Heart left ventricle (tissue), 16 donors: ENCODE data around the gene IL24. TPM values are rescaled to one million over a fixed set of nuclear protein-coding genes. Genes with fewer than 3 reads are reported as not detected.
A peak's percentile ranks its signal among the peaks of the same experiment; 100 is the strongest.

Source experiments
- ATAC-seq, 4 donors: fragments of 200-7000 bp; cut with Tn5 transposase; one replicate each; pipeline ENCODE4 v1.9.1; 2020 to 2022; ENCODE audit warnings: moderate library complexity in 4 of 4, mild to moderate bottlenecking in 3 of 4, moderate number of reproducible peaks in 1 of 4
- DNase-seq, 5 donors: peaks; one replicate each; pipeline ENCODE4 v3.0.0-alpha.2; 2020
- H3K27ac ChIP-seq, 12 donors: fragments of 200-600 bp; sonication (generic) in 4 of 12; one replicate each; pipeline versions ENCODE4 v1.5.0 to v1.8.0; 2016 to 2022; ENCODE audit warnings: mild to moderate bottlenecking in 2 of 12
- H3K27me3 ChIP-seq, 9 donors: fragments of 200-600 bp; sonication (generic) in 2 of 9; one replicate each; pipeline versions ENCODE4 v1.5.1 to v1.8.0; 2016 to 2022; ENCODE audit warnings: mild to moderate bottlenecking in 3 of 9
- H3K36me3 ChIP-seq, 9 donors: fragments of 200-600 bp; sonication (generic) in 2 of 9; one replicate each; pipeline versions ENCODE4 v1.5.0 to v1.8.0; 2018 to 2022; ENCODE audit warnings: mild to moderate bottlenecking in 2 of 9
- H3K4me1 ChIP-seq, 12 donors: fragments of 200-600 bp; sonication (generic) in 4 of 12; one replicate each; pipeline versions ENCODE4 v1.5.0 to v1.8.0; 2016 to 2022; ENCODE audit warnings: mild to moderate bottlenecking in 3 of 12
- H3K4me3 ChIP-seq, 12 donors: fragments of 200-600 bp; sonication (generic) in 4 of 12; one replicate each; pipeline versions ENCODE4 v1.5.0 to v1.8.0; 2017 to 2022; ENCODE audit warnings: mild to moderate bottlenecking in 9 of 12, moderate library complexity in 4 of 12
- H3K9me3 ChIP-seq, 12 donors: fragments of 200-600 bp; sonication (generic) in 4 of 12; one replicate each; pipeline versions ENCODE4 v1.5.0 to v1.8.0; 2016 to 2022; ENCODE audit warnings: mild to moderate bottlenecking in 1 of 12
- POLR2A ChIP-seq, 2 donors: fragments of 450-650 bp; IDR thresholded peaks; one replicate each; pipeline ENCODE4 v1.6.1; 2017; ENCODE audit warnings: antibody characterized with exemption in 2 of 2, mild to moderate bottlenecking in 2 of 2, moderate library complexity in 2 of 2
- WGBS, 4 donors: extraction: QIAGEN DNeasy Blood & Tissue Kit in 2 of 4; methylation state at CpG; one replicate each; pipeline versions ENCODE4 v1.1.5 to v1.1.7; 2013 to 2018; 5-methylcytosine and 5-hydroxymethylcytosine counted together
- intact Hi-C, 10 donors: fragments of 100-400 bp; cut with DNase I; formaldehyde crosslinking; loops; one replicate each; pipeline versions ENCODE4 v1.11.1 to v1.14.2; 2022
- polyA plus RNA-seq, 2 donors: library from polyadenylated mRNA; stranded (reverse); fragments of 200-250 nt; gene quantifications; one replicate each; pipeline ENCODE4 v1.2.3, GENCODE V29; 2013
- total RNA-seq, 9 donors: library from RNA; depleted of rRNA in 2 of 9; stranded (reverse); fragments of >200 nt in 2 of 9; fragmentation: NEBNext Ultra II Directional in 3 of 9; extraction: Animal tissue kit (Norgen Biotek cat#: 25700) in 3 of 9; gene quantifications; one replicate each; pipeline versions ENCODE4 v1.1.0 to v1.2.4, GENCODE V29; 2016 to 2023
- TF ChIP-seq, protein P1 (sequence below), 12 donors: fragments of 200-600 bp; sonication (generic) in 4 of 12; IDR thresholded peaks; one replicate each; pipeline versions ENCODE4 v1.5.0 to v1.8.0; 2018 to 2022; ENCODE audit warnings: antibody characterized with exemption in 12 of 12, mild to moderate bottlenecking in 5 of 12
- donor health status: ischemic (EF 13 %, LVEDD 7.1; RV severe dilation, severe dysfunction).
- donor health status: healthy with polysubstance abuse.
- donor health status: DM: no; HTN: yes; CAD: no.
- donor health status: DM: no; HTN: no; CAD: no.
- donor health status: ischemic (EF 25% LVEDD 6.9; RV normal size, moderate dysfunction).
- donor health status: ischemic (EF 25% LVEDD 5.7; RV mildly dilated, moderate dysfunction).
- donor health status: healthy.
- donor health status: DM: yes; HTN: yes; CAD: no.
- donor health status: ischemic (EF 35%, LVEDD 5.7; RV mildly dilated, moderate dysfunction).
- donor health status: nonischemic (EF 11% LVEDD 7.7; RV severe dilation, severe dysfunction).
- donor health status: DM: yes; HTN: yes; CAD: no.
- donor health status: PGD.
- donor health status: ischemic (EF 29% LVEDD 5.4; RV normal size, mild dysfunction).
- donor health status: nonischemic (EF 23%, LVEDD 6.1; RV moderate dilation, normal function).

The IL24 gene
- total and polyA plus RNA-seq, 11 donors: 1.6 TPM; not detected in 10

DNA sequence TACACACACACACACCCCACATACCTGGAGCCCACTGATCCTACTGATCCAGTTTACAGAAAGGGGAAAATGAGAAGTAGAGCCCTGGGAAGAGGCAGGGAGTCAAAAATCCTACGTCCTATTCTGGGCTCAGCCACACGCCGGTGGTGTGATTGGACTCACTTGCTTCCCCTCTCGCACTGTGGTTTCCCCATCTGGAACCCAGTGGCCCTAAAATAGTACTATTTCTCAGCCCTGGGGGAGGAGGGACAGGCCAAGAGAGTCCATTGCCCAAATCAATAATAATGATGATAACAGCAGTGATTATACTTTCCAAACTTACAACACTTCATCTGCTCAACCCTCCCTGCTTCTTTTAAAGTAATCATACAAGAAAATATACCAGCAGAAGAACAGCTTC, 52.0 kb downstream of the IL24 start:
- no peak for DNase-seq

GRCh38 chr1:206949641-206950040, 52.4 kb downstream of the IL24 start:
- 89 to 94% (median 90%) methylated on average over 5 of the region's 5 CpGs for WGBS, 4 donors
- ATAC-seq (no peak), DNase-seq (no peak)
- Histone ChIP-seq H3K9me3 (peaks cover 0 to 6% (median 0%) of the 10 kb centered on the region in 12 donors), H3K27me3 (peaks cover 0 to 29% (median 6%) of the 10 kb centered on the region in 9 donors), H3K27ac (no peak overlapping the region), H3K4me3 (no peak overlapping the region), H3K4me1 (no peaks in the 10 kb centered on the region), H3K36me3 (no peaks in the 10 kb centered on the region)
- no peak for TF ChIP-seq POLR2A (IDR thresholded peaks at IDR 0.05)
- TF ChIP-seq, protein P1, sequence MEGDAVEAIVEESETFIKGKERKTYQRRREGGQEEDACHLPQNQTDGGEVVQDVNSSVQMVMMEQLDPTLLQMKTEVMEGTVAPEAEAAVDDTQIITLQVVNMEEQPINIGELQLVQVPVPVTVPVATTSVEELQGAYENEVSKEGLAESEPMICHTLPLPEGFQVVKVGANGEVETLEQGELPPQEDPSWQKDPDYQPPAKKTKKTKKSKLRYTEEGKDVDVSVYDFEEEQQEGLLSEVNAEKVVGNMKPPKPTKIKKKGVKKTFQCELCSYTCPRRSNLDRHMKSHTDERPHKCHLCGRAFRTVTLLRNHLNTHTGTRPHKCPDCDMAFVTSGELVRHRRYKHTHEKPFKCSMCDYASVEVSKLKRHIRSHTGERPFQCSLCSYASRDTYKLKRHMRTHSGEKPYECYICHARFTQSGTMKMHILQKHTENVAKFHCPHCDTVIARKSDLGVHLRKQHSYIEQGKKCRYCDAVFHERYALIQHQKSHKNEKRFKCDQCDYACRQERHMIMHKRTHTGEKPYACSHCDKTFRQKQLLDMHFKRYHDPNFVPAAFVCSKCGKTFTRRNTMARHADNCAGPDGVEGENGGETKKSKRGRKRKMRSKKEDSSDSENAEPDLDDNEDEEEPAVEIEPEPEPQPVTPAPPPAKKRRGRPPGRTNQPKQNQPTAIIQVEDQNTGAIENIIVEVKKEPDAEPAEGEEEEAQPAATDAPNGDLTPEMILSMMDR (IDR thresholded peaks at IDR 0.05): no peak
- intact Hi-C loops: no loop called here

More for the DNA sequence above, 52.0 kb downstream of the IL24 start:
- H3K36me3 ChIP-seq: no peaks in the 10 kb centered on the region
- ATAC-seq: peak in 1 of 4 donors; percentile 48
- no peak for TF ChIP-seq POLR2A (IDR thresholded peaks at IDR 0.05)
- TF ChIP-seq, protein P1 (IDR thresholded peaks at IDR 0.05): no peak
- H3K27ac ChIP-seq: no peak overlapping the region
- no peak overlapping the region for H3K4me3 ChIP-seq
- no peaks in the 10 kb centered on the region for H3K4me1 ChIP-seq
- H3K27me3 ChIP-seq: peaks cover 0 to 29% (median 6%) of the 10 kb centered on the region in 9 donors
- WGBS, 4 donors: 82 to 93% (median 84%) methylated on average over 4 of the region's 4 CpGs
- intact Hi-C loops: no loop called here
- H3K9me3 ChIP-seq: peaks cover 0 to 6% (median 0%) of the 10 kb centered on the region in 12 donors

GRCh38 chr1:206951318-206952100, 54.3 kb downstream of the IL24 start:
- no peak overlapping the region for H3K4me3 ChIP-seq
- no peaks in the 10 kb centered on the region for H3K4me1 ChIP-seq
- intact Hi-C loops: no loop called here
- no peak for ATAC-seq
- peaks cover 0 to 16% (median 0%) of the 10 kb centered on the region in 9 donors for H3K27me3 ChIP-seq
- no peaks in the 10 kb centered on the region for H3K36me3 ChIP-seq
- H3K27ac ChIP-seq: no peak overlapping the region
- no peak for DNase-seq
- peaks cover 0 to 6% (median 0%) of the 10 kb centered on the region in 12 donors for H3K9me3 ChIP-seq
- no peak for TF ChIP-seq POLR2A (IDR thresholded peaks at IDR 0.05)
- TF ChIP-seq, protein P1 (IDR thresholded peaks at IDR 0.05): no peak
- WGBS, 4 donors: 82 to 88% (median 86%) methylated on average over 4 of the region's 4 CpGs

- 56 to 71% (median 66%) methylated on average over 4 of the region's 4 CpGs for WGBS, 4 donors
- Histone ChIP-seq H3K27me3 (peaks cover 0 to 9% (median 0%) of the 10 kb centered on the region in 9 donors), H3K27ac (no peak overlapping the region), H3K9me3 (peaks cover 0 to 6% (median 0%) of the 10 kb centered on the region in 12 donors), H3K4me3 (no peak overlapping the region), H3K36me3 (no peaks in the 10 kb centered on the region), H3K4me1 (no peaks in the 10 kb centered on the region)
- DNase-seq (no peak), ATAC-seq (no peak)
- TF ChIP-seq, protein P1 (IDR thresholded peaks at IDR 0.05): no peak
- TF ChIP-seq POLR2A (IDR thresholded peaks at IDR 0.05): no peak
- intact Hi-C loops: no loop called here
Observed at GRCh38 chr1:206952171-206952570, 54.9 kb downstream of the IL24 start.
